Measurements from ENCODE around the gene TKFC.

The TKFC gene

GRCh38 chr11:61315260-61315659 is 17.8 kb upstream of the TKFC start:
- no peak for DNase-seq (ENCODE audit: low read depth in 3 of 3)

- no peak for DNase-seq (ENCODE audit: low read depth in 3 of 3)
Observed at GRCh38 chr11:61325649-61326414, 7.2 kb upstream of the TKFC start.

DNA sequence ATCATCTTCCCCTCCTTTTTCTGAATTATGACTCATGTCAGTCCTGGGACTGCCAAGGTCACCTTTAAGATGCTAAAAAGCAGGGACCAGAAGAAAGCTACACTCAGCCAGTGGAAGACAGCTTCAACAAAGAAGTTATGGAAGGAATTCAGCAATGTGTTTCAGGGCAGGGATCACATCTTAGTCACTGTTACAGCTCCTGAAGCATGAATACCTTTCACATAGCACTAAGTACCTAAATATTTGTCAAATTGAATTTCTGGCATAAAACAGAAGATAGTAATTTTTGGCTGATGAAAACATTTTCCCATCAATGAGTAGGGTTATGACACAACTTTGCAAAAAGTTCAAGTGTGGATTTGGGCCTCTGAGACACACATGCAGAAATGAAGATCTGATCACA is 5.4 kb upstream of the TKFC start:
- DNase-seq (ENCODE audit: low read depth in 3 of 3) = no peak

GRCh38 chr11:61328351-61328750 is 4.7 kb upstream of the TKFC start:
- no peak for DNase-seq (ENCODE audit: low read depth in 3 of 3)

DNA sequence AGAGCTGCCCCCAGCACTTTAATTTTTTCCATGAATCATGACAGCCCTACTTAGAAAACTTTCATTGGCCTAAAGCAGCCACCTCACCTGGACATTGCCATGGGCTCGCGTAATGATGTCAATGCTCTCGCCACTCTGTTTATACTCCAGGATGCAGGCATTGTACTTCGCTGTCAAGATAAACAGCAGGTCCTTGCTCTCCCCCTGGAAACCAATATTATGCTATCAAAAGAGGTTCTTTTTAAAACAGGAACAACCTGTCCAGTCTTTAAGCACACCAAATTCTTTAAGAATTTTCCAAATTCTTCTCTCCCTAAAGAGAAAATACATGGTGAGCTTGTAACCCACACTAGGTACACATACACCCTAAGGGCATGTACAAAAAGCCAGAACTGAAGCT is 3.2 kb upstream of the TKFC start:
- no peak for DNase-seq (ENCODE audit: low read depth in 3 of 3)

GRCh38 chr11:61331651-61332050 is 1.4 kb upstream of the TKFC start:
- DNase-seq (ENCODE audit: low read depth in 3 of 3) = no peak

DNA sequence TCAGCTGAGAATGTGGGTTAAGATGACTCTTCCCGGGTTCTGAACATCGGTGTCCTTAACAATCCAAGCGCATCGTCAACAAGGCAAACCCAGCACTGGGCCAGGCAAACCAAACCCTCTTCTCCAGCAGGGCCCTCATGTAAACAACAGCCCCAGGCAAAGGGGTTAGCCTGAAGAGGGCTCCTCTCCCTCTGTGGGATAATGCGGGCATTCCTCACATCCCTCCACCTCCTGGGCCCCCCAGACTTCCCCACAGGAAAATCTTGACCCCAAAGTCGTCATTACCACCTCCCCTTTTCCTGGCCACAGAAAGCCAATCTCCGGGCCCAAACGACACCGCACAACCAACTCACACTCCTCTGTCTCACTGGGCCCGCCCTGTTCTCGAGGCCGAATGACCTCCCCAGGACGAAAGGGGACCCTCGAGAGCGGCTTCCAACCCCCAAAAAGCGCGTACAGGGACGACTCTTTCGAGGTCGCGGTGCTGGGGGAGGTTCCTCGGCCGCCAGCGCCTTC is 689 bp upstream of the TKFC start:
- DNase-seq (ENCODE audit: low read depth in 3 of 3) = no peak

DNA sequence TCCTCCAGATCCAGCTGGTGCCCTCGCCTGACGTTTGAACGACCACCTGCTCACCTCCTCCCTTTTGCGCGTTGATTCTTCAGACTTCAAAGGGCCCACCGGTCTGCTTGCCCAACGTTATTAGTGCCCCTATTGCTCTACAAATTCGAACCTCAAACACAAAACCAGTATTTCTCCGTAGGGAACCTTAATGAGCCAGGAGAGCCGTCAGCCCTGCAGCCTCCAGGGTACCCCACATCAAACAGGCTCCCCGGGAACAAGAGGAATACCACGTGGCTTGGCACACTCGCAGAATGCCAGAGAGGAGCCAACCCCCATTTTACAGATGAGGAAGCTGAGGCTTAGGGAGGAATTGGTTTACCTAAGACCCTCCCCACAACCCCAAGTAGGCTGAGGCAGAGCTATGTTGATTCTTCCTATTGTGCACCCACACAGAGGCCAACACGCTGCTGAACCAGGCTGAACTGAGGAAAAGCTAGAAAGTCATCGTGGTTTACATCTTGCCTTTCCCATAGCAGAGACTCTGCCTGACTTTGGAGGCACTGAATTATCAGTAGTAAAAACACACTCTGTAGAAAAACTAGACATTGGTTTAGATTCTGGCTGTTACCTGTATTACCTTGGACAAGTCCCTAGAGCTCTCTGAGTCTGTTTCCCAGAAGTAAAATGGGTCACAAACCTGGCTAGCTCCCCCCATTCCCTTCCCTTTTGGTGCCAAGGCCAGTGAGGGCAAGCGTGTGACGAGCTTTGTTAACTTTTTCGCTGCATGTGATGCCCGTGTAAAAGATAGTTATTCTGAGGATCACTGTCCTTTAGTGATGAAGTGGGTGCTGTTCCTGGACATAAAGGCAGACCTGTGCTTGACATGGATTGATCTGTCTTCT is 764 bp downstream of the TKFC start:
- peak in 1 of 3 experiments; percentile 12 for DNase-seq (ENCODE audit: low read depth in 3 of 3)

GRCh38 chr11:61334434-61335354 is 1.7 kb downstream of the TKFC start:
- no peak for DNase-seq (ENCODE audit: low read depth in 3 of 3)

GRCh38 chr11:61335355-61335710 is 2.3 kb downstream of the TKFC start:
- DNase-seq (ENCODE audit: low read depth in 3 of 3) = no peak

GRCh38 chr11:61336171-61336935 is 3.3 kb downstream of the TKFC start:
- peak; percentile 68 to 81 (median 70) for DNase-seq (ENCODE audit: low read depth in 3 of 3)

GRCh38 chr11:61337706-61338470 is 4.9 kb downstream of the TKFC start:
- no peak for DNase-seq (ENCODE audit: low read depth in 3 of 3)

DNA sequence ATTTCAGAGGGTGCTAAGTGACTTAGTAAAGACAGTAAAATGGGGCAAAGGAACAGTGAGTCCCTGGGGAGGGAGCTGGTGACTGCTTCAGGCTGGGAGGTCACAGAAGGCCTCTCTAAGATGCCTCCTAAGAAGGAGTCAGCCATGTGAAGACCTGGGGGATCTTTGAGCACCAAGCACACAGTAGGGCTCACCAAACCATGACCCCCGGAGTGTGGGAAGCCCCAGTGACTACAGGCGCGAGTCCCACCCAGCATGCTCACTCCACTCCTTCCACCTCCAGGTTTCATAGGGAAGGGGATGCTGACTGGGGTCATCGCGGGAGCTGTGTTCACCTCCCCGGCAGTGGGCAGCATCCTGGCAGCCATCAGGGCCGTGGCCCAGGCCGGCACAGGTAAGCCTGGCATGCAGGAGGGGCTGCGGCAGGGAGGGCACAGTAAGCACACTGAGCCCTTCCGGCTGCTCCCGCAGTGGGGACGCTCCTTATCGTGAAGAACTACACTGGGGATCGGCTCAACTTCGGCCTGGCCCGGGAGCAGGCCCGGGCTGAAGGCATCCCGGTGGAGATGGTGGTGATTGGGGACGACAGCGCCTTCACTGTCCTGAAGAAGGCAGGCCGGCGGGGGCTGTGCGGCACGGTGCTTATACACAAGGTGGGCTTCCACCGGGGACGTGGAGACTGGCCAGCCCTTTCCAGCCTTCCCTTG is 5.9 kb downstream of the TKFC start:
- no peak for DNase-seq (ENCODE audit: low read depth in 3 of 3)

- no peak for DNase-seq (ENCODE audit: low read depth in 3 of 3)
Observed at GRCh38 chr11:61339490-61339878, 6.5 kb downstream of the TKFC start.

DNA sequence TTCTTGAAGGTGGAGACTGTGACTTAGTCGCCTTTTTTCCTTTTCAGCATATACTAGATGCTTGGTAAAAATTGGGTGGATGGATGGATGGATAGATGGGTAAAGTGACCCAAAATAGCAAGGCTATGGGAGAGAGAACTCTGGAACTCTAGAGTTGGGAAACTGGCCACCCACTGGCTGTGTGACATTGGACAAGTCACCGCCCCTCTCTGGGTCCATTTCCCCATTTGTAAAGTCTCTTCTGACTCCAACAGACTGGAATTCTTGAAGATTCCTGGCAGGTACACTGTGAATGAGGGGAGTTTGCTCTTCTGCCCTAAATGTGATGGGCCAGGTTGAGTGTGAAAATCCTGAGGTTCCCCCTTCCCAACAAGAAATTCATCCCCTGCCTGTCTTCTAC is 8.0 kb downstream of the TKFC start:
- DNase-seq (ENCODE audit: low read depth in 3 of 3) = no peak

DNA sequence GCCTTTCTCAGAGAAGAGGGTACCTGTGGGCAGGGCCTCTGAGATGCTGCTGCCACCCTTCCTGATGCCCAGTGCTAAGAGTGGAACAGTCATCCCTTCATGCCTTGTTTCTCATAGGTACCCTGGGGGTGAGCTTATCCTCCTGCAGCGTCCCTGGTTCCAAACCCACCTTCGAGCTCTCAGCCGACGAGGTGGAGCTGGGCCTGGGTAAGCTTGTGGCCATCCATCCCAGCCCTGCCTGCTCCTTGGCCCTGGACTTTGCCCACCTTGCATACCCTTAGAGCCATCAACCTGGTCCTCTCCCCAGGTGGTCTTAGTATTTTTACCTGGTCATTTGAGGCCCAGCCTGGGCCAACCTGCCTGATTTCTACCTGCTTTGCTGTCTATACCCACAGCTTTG is 8.7 kb downstream of the TKFC start:
- no peak for DNase-seq (ENCODE audit: low read depth in 3 of 3)

- no peak for DNase-seq (ENCODE audit: low read depth in 3 of 3)
Observed at GRCh38 chr11:61342207-61342803, 9.3 kb downstream of the TKFC start.

DNA sequence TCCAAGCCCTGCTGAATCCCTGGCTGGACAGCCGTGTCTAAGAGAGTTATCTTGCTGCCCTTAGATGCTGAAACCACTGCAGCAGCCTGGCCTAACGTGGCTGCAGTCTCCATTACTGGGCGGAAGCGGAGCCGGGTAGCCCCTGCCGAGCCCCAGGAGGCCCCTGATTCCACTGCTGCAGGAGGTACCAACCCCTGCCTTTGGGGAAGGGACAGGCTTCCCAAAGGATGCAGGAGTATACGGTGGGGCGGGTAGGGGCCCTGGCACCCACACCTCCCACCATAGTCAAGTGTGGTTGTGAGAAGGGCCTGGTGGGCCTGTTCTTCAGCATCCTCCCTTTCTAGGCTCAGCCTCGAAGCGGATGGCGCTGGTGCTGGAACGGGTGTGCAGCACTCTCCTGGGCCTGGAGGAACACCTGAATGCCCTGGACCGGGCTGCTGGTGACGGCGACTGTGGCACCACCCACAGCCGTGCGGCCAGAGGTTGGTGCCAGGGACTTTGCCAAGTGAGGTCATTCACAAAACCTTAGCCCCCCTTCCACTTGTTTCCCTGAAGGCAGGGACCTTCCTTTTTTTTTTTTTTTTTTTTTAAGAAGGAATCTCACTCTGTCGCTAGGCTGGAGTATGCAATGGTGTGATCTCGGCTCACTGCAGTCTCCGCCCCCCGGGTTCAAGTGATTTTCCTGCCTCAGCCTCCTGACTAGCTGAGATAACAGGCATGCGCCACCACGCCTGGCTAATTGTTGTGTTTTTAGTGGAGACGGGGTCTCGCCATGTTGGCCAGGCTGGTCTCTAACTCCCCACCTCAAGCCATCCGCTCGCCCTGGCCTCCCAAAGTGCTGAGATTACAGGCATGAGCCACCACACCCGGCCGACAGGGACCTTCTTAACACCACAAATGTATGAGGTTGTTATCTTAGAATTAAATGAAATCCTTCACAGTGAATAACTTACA is 11.0 kb downstream of the TKFC start:
- no peak for DNase-seq (ENCODE audit: low read depth in 3 of 3)

All from stimulated activated CD4-positive, alpha-beta T cell treated with anti-CD3 and anti-CD28 coated beads, TNF-alpha, amount 100 ng/mL, for 24 hours (primary cell).